Measurements from ENCODE around the gene CENPX.
"Not testable (repeated sequence)": the region's sequence is repeated elsewhere in the genome, so short reads cannot be mapped to it uniquely, and the experiment has no call there.

The CENPX gene

GRCh38 chr17:81998691-81999438 is 23.8 kb downstream of the CENPX start:
- DNase-seq (ENCODE audit: low read depth in 2 of 2) = no peak

DNA sequence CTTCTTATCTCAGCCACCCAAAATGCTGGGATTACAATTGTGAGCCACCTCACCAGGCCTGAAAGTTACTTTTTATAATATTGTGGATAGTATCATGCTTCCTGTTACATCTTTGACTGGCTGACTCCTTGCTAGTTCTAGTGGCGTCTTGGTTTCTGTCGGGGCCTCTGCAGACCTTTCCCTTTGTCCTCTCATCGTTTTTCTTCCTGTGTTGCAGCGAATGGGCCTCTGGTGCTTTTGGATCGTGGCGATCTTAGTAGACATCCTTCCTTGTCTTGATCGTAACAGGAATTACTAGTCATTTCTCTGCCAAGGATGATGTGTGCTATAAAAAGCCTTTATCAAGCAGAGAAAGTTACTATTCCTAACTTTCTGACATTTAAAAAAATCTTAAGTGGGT is 24.5 kb downstream of the CENPX start:
- no peak for DNase-seq (ENCODE audit: low read depth in 2 of 2)

DNA sequence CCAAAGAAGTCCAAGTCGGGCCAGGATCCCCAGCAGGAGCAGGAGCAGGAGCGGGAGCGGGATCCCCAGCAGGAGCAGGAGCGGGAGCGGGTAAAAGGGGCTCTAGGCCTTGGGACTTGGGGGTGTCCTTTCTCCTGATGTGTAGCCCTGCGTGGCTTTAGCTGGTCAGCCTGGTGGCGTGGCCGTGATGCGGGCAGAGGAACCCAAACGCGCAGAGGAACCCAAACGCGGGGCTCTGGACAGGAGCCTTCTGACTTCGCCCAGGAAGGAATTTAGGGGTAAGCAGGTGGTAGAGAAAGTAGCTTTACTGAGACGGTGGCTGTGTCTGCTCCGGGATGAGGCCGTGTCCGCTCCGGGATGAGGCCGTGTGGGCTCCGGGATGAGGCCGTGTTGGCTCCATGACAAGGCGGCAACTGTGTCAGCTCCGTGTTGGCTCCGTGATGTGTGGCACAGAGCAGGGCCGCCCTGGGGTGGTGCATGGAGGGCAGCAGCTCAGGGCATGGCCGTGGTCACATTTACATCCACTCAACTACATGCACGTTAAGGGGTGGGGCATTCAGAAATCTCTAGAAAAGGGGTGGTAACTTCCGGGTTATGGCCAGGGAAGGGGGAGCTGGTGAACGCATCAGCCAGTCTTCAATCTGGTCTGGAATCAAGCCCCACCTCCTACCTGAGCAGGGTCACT is 25.8 kb downstream of the CENPX start:
- DNase-seq (ENCODE audit: low read depth in 2 of 2) = no peak

DNA sequence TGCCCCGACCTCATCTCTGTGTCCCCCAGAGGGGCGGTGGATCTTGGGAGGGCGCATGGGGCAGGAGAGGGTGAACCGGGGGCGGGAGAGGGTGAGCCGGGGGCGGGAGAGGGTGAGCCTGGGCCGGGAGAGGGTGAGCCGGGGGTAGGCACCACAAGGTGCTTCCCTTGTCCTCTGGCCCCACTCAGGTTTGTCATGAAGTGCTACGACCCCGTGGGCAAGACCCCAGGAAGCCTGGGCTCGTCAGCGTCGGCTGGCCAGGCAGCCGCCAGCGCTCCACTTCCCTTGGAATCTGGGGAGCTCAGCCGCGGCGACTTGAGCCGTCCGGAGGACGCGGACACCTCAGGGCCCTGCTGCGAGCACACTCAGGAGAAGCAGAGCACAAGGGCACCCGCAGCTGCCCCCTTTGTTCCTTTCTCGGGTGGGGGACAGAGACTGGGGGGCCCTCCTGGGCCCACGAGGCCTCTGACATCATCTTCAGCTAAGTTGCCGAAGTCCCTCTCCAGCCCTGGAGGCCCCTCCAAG is 26.4 kb downstream of the CENPX start:
- no peak for DNase-seq (ENCODE audit: low read depth in 2 of 2)

- DNase-seq (ENCODE audit: low read depth in 2 of 2) = no peak
These were observed 27.0 kb downstream of the CENPX start for GRCh38 chr17:81995463-81996231.

DNA sequence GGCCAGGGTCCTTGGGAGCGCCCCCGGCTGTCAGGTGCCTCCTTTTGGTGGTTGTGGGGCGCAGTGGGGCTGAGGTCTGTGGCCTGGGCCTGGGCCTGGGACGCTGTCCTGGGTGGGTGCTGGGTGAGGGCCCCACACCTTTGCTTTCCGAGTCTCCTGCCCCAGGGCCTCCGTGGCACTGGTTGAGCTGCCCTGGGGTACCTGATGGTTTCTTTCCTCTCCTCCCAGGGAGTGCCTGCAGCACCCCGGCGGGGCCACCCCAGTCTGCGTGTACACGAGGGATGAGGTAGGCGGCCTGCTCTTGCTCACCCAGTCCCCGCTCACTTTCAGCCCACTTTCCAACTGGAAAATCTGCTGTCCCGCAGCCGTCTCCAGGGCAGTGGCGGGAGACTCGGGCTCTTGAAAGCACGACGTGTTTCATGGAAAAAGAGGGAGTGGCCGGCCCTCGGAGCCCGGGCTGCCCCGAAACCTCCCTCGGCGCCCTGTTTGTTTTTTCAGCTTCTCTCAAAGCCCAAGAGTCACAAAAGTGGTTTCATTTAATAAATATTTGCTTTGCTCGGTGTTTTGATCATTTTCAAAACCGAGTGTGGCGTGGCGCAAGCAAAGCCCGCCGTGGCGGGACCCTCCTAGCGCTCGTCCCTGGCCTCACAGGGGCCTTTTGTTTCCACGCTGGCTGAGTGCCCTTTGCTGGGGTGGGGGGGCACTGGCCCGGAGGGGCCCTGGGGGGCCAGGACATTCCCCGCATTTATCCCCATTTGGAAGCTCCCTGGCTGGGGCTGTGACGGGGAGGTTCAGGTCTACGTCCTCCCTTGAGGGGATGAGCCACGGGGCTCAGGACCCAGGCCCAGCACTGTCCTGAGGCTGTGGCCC is 27.9 kb downstream of the CENPX start:
- DNase-seq (ENCODE audit: low read depth in 2 of 2) = no peak

GRCh38 chr17:81993729-81994592 is 28.7 kb downstream of the CENPX start:
- DNase-seq (ENCODE audit: low read depth in 2 of 2) = no peak

GRCh38 chr17:81992306-81993102 is 30.2 kb downstream of the CENPX start:
- no peak for DNase-seq (ENCODE audit: low read depth in 2 of 2)

DNA sequence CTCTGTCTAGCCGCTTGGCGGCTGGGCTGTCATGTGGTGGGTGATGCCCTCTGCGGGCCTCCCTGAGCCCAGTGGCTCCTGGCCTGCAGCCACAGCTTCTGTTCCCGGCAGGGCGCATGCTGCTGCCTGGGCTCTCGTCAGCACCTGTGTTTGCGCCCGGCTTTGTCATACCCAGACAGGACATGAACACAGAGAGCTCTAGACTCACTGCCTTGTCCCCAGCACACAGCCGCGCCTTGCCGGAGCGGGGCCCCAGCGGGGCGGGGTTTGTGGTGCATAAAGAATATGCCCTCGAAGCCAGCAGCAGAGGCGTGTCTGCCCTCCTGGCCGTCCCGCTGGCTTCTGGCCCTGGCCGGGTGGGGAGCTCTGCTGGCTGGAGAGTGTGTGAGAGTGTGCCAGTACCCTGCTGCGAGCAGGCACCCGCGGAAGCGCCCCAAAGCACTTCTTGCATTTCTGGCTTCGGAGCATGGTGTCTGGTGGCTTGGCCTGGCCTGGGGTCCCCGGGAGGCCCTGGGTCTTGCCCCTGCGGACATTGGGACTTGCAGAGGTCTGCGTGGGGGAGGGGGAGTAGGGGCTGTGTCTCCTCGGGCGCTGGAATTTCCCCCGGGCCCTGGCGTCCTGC is 30.9 kb downstream of the CENPX start:
- DNase-seq (ENCODE audit: low read depth in 2 of 2) = no peak

DNA sequence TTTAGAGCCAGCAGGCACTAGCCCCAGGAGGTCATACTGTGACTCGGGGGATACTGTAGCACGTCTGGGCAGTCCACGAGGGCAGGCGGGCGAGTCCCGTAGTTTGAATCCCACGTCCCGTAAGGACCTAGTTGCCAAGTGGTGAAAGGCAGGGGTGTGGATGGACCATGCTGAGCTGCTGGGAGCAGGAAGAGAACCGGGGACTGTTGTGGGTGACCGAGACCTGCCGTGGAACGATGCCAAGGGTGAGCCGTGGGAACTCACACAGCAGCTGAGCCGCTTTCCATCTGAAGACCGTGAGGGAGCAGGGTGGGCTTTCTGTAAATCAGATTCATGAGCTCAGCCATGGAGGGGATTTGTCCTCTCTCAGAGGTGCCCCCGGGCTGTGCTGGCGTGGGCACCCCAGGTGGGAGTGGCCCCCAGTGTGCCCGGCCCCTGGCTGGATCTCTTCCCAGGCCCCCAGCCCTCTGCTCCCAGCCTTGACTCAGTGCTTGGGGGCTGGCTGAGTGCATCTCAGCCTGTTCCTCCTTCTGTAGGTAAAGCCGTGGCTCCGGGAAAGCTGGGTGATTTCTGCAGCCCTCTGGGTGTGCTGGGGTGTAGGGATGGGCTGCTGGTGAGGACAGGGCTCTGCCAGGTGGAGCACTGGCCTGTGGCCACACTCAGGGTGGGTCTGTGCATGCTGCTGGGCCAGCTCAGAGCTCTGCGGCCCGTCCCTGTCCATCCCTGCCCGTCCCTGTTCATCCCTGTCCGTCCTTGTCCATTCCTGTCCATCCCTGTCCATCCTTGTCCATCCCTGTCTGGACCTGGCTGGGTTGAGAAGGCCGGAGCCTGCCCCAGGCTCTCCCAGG is 31.6 kb downstream of the CENPX start:
- DNase-seq (ENCODE audit: low read depth in 2 of 2) = no peak

- no peak for DNase-seq (ENCODE audit: low read depth in 2 of 2)
These were observed 35.4 kb downstream of the CENPX start for GRCh38 chr17:81987161-81987770.

GRCh38 chr17:81986606-81987005 is 36.1 kb downstream of the CENPX start:
- no peak for DNase-seq (ENCODE audit: low read depth in 2 of 2)

- no peak for DNase-seq (ENCODE audit: low read depth in 2 of 2)
These were observed 37.8 kb downstream of the CENPX start for GRCh38 chr17:81984773-81985410.

DNA sequence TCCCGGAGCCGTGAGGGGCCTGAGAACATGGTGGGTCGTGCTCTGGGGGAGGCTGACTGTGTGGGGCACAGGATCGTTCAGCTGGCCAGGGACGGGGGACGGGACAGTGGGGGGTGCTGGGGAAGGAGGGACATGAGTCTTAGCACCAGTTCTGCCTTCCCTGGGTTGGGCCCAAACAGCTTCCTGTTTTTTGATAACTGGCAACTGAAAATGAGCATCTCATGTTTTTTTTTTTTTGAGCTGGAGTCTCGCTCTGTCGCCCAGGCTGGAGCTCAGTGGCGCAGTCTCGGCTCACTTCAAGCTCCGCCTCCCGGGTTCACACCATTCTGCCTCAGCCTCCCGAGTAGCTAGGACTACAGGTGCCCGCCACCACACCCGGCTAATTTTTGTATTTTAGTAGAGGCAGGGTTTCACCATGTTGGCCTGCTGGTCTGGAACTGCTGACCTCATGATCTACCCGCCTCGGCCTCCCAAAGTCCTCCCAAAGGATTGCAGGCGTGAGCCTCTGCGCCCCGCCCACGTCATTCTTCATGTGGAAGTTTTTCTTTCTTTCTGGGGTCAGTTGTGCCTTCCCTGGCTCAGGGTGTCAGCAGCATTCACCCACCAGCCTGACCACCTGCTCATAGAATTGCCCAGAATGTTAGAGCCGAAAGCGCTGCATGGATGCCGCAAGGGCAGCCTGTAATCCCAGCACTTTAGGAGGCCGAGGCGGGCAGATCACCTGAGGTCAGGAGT is 38.9 kb downstream of the CENPX start:
- no peak for DNase-seq (ENCODE audit: low read depth in 2 of 2)

DNA sequence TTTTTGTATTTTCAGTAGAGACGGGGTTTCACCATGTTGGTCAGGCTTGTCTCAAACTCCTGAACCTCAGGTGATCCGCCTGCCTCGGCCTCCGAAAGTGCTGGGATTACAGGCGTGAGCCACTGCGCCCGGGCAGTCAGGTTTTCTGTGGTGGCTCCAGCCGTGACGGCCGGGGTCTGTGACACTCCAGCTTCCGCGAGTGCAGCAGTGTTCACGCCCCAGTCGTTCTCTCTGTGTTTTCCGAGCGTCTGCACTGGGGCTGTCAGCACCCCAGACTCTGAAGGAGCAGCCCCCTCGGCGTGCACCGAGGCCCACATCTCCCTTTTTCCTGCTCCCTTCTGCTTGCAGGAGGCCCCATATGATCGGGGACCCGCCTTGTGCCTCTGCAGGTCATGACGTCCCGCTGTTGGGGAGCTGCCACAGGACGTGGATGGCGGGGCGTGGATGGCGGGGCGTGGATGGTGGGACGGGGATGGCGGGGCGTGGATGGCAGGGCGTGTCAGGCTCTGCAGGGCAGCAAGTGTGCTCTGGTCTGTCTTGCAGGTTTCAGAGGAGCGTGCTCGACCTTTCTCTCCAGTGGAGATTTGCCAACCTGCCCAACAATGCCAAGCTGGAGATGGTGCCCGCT is 39.6 kb downstream of the CENPX start:
- no peak for DNase-seq (ENCODE audit: low read depth in 2 of 2)

- DNase-seq (ENCODE audit: low read depth in 2 of 2) = not testable (repeated sequence)
These were observed 41.2 kb downstream of the CENPX start for GRCh38 chr17:81981511-81981910.

Data from stimulated activated CD4-positive, alpha-beta T cell treated with anti-CD3 and anti-CD28 coated beads, Interleukin-12 subunit alpha, Interleukin-12 subunit beta, amount 100 ng/mL, for 24 hours (primary cell).